WI38 (cell line): ENCODE measurements around the gene LMO1.

Experiments used
- H3K4me3 ChIP-seq: 2 replicates; pipeline ENCODE4 v1.5.1; 2011; ENCODE audit warnings: low read depth, mild to moderate bottlenecking, control low read depth, low read length
- TF ChIP-seq, protein P1 (sequence below): IDR thresholded peaks from 2 replicates; pipeline ENCODE4 v1.5.1; 2012; ENCODE audit warnings: low read depth, mild to moderate bottlenecking, control low read depth, low read length

Gene LMO1

DNA sequence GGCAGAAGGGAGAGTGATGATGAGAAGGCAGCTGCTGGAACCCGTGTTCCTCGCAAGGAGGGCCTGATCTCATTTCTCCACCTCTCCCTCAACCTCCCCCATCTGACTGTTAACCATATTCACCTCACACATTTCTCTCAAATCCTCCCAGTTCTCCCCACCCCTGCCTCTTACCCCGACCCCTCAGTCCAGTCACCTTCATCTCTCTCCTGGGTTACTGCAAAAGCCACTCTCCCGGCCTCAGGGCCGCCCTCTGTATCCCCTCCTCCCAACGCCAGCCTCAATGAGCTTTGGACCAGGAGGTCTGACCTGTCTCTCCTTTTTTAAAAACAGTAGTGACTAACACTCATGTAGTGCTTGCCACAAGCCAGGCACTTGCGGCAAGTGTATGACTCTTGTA is 29.5 kb upstream of the LMO1 start:
- H3K4me3 ChIP-seq, result no peak overlapping the region
- TF ChIP-seq, protein P1, sequence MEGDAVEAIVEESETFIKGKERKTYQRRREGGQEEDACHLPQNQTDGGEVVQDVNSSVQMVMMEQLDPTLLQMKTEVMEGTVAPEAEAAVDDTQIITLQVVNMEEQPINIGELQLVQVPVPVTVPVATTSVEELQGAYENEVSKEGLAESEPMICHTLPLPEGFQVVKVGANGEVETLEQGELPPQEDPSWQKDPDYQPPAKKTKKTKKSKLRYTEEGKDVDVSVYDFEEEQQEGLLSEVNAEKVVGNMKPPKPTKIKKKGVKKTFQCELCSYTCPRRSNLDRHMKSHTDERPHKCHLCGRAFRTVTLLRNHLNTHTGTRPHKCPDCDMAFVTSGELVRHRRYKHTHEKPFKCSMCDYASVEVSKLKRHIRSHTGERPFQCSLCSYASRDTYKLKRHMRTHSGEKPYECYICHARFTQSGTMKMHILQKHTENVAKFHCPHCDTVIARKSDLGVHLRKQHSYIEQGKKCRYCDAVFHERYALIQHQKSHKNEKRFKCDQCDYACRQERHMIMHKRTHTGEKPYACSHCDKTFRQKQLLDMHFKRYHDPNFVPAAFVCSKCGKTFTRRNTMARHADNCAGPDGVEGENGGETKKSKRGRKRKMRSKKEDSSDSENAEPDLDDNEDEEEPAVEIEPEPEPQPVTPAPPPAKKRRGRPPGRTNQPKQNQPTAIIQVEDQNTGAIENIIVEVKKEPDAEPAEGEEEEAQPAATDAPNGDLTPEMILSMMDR, result no peak

DNA sequence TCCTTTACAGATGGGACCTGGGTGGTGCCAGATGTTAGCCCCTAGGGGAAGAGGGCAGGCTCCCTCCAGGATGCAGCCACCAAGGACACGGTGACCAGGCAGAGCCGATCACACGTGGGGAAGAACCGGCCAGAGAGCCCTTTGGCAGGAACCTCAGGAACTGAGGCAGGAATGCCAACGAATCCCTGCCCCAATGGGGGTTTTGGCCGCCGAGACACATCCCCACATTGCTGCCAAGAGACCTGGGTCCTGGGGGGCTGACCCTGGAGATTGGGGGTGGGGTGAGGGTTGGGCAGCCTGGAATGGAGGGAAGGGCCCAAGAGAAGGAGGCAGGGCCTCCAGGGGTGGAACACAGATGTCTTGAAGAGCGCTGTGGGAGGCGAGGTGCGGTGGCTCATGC is 28.7 kb upstream of the LMO1 start:
- TF ChIP-seq, protein P1, result no peak
- no peak overlapping the region for H3K4me3 ChIP-seq

DNA sequence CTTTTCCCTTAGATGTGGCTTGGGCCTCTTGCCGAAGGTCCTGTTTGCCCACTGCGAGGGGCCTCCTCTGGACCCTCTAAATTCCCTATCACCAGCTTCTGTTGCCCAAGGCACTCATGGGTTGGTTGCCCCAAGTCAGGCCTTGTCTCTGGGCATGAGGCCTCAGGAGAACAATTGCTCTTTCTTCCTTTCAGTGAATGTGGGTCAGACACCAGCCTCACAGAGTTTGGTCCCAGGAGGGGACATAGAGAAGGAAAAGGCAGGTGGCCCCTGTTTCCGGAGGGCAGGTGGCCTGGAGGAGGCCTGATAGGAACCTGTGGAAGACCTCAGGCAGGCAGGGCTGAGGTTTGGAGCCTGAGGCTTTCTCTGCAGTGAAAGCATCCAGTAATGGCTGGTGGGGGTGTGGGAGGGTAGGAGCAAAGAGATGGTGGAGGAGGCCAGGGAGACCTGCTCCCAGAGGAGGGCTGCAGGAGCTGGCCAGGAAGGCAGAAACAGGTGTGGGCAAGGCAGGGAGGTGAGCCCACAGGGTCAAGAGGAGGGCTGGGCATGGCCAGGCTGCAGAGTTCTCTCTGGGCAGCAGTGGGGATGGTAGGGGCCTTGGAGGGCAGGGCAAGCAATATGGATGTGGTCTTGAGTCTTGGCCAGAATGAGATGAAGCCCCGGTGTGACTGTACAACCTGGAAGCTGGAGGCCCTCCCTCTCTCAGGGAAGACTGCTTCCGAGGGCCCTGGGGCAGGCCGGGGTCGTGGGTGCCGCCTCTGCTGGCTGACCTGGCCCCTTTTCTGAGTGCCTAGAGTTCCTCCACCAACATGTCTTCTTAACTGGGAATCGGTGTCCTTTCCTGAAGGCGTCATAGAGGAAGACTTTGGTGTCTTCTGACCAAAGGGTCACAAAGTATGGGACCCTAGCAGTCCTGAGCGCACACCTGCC is 28.0 kb upstream of the LMO1 start:
- TF ChIP-seq, protein P1, result no peak
- H3K4me3 ChIP-seq, result no peak overlapping the region

DNA sequence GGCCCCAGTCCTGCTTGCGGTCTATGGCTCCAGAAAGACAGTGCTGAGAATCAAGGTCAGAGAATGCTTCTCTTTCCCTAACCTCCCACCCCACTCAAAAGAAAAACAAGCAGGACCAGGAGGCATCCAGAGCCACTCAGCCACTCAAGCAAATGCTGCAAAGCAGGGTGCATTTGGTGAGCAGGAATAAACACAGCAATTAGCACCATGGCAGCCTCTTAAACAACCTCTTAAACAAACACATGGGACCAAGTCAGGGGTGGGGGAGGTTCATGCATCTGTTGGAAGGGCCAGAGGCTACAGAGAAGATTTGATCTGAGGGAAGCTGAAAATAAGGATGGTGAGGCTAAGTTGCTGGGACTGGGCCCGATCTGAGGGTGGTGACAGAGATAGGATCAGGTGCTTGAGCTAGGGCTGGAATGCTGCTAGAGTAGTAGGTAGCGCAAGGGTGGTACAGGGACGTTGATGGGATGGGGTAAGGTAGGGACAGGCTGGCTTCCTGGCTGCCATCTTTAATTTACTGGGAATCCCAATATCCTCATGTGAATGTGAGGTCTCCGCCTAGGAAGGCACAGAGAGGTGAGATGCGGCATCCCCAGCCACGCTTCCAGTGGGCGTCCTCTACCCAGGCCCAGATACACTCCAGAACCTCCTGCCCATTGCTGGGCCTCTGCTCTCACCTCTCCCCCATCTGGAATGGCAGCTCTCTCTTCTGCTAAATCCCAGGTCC is 26.6 kb upstream of the LMO1 start:
- H3K4me3 ChIP-seq, result no peak overlapping the region
- TF ChIP-seq, protein P1, result no peak

DNA sequence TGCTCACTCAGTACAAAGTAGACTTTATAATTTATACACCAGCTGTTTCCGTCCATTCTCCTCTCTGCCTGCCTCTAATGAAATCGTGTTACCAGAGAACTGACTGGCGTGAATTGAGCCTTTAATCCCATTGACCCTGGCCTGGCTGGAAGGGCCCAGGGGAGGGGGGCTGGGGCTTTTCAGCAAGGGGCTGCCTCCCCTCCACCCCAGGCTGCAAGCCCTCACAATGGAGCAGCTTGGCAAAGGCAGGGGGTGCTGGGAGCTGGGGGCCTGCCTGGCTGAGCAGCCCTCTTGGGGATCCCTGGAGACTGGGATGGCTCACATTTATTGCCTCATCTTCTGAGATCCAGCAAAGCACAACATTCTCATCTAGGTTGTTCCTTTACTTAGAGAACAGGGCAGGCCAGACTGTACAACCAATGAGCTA is 25.8 kb upstream of the LMO1 start:
- TF ChIP-seq, protein P1, result no peak
- H3K4me3 ChIP-seq, result no peak overlapping the region

DNA sequence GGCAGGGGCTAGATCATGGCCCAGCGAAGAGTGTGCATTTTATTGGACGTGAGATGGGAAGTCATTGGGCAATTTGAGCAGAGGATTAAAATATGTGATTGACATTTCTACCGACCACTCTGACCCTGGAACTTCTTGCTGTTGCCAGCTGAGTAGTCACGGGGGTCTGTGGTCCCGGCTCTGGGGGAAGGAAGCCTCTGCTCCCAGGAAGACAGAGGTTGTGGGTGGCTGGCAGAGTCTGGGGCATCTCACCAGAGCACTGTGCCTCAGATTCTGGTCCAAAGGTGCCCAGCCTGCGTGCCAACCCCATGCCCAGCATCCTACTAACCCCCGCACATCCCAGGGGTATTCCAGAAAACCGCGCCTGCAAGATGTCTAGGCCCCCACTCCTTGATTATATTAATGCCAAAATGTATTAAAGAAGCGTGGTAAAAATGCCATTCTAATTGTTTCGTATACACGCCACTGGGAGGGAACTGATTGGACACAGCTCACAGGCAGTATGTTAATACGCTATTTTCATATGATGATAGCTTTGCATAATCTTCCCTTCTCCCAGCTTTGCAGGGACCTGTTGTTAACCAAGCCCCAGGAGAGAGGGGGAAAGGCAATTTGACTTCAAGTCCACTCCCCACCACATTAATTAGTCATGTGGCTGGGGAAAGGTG is 25.3 kb upstream of the LMO1 start:
- no peak overlapping the region for H3K4me3 ChIP-seq
- TF ChIP-seq, protein P1, result no peak
